Measurements from ENCODE around the gene CSDE1. TPM values are rescaled to one million over a fixed set of nuclear protein-coding genes. Genes with fewer than 3 reads are reported as not detected.

Gene CSDE1
- total and polyA plus RNA-seq, 2 experiments from 2014 or later = 161 to 802 TPM

DNA sequence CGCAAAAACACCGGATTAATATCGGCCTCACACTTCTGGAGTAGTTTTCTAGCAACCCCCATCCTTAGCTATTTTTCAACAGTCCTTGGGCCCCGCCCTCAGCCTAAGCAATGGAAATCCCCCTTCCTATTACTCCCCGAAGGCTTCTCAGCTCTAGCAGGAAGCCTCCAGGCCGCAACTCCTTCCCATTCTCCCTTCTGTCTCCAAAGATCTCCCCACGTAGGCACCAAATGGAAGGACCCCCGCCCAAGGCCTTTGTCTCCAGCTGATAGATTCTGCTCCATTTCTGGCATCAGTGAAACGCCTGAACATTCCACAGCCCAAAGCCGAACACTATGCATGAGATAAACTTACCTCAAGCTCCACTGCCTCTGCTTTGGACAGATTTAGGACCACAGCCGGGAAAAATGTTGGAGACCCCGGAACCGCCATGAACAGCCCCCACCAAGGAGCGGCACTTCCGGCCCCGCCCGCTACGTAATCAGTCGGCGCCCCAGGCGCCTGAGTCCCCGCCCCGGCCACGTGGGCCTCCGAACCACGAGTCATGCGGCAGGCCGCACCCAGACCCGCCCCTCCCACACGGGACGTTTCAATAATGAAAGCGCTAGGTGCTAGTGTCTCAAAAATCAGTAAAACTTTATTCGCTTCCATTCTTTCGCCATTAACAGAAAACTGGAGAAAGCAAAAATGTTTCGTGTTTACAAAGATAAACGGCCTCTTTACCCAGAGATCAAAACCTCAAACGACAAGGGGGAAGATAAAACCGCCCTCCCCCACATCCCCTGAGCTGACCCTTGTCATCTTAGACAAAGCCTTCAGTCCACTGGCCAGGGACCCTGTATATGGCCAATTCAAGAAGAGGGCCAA is 41.2 kb downstream of the CSDE1 start, which contains the start of gene NRAS:
NRAS (minus strand) TSS at position 468 of the 867 bp plus-strand sequence. CDS start 611 bp downstream, outside the sequence.
- no peaks in the 10 kb centered on the region for H3K27me3 ChIP-seq
- H3K36me3 ChIP-seq (replicated peaks; ENCODE audit: insufficient read depth, low read depth) = no peaks in the 10 kb centered on the region
- H2AFZ ChIP-seq = peak within 1 kb of the TSS; percentile 57

DNA sequence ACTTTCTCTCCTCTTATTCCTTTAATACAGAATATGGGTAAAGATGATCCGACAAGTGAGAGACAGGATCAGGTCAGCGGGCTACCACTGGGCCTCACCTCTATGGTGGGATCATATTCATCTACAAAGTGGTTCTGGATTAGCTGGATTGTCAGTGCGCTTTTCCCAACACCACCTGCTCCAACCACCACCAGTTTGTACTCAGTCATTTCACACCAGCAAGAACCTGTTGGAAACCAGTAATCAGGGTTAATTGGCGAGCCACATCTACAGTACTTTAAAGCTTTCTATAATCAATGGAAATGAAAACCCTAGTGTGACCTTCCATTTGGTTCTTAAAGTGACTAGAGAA is 41.9 kb downstream of the CSDE1 start:
- peak overlapping the region; percentile 83 for H3K4me2 ChIP-seq
- H3K36me3 ChIP-seq (replicated peaks; ENCODE audit: insufficient read depth, low read depth) = no peaks in the 10 kb centered on the region
- peak; percentile 7 for DNase-seq (ENCODE audit: low spot score)
- H3K9me2 ChIP-seq (replicated peaks; ENCODE audit: insufficient read depth) = no peaks in the 10 kb centered on the region
- H3K9me3 ChIP-seq (ENCODE audit: low read depth) = no peaks in the 10 kb centered on the region
- 47% methylated on average over 4 of the region's 4 CpGs for WGBS (ENCODE audit: low lambda C conversion rate, missing lambda C conversion rate)
- H3K4me1 ChIP-seq (ENCODE audit: insufficient read depth) = peaks cover 20% of the 10 kb centered on the region
- peak overlapping the region; percentile 57 for H2AFZ ChIP-seq
- no peaks in the 10 kb centered on the region for H4K20me1 ChIP-seq (ENCODE audit: insufficient read depth, poor library complexity, severe bottlenecking)
- H3K27me3 ChIP-seq = no peaks in the 10 kb centered on the region
- peaks cover 35% of the 10 kb centered on the region for H3K79me2 ChIP-seq
- TF ChIP-seq, protein P1, sequence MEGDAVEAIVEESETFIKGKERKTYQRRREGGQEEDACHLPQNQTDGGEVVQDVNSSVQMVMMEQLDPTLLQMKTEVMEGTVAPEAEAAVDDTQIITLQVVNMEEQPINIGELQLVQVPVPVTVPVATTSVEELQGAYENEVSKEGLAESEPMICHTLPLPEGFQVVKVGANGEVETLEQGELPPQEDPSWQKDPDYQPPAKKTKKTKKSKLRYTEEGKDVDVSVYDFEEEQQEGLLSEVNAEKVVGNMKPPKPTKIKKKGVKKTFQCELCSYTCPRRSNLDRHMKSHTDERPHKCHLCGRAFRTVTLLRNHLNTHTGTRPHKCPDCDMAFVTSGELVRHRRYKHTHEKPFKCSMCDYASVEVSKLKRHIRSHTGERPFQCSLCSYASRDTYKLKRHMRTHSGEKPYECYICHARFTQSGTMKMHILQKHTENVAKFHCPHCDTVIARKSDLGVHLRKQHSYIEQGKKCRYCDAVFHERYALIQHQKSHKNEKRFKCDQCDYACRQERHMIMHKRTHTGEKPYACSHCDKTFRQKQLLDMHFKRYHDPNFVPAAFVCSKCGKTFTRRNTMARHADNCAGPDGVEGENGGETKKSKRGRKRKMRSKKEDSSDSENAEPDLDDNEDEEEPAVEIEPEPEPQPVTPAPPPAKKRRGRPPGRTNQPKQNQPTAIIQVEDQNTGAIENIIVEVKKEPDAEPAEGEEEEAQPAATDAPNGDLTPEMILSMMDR (IDR thresholded peaks at IDR 0.05; ENCODE audit: poor library complexity) = no peak
- TF ChIP-seq EZH2phosphoT487 (IDR thresholded peaks at IDR 0.05; ENCODE audit: low read depth, severe bottlenecking, unreplicated experiment) (no peak), EZH2 (IDR thresholded peaks at IDR 0.05; ENCODE audit: borderline replicate concordance) (no peak)
- peak overlapping the region; percentile 71 for H3K4me3 ChIP-seq
- H3K27ac ChIP-seq = peak overlapping the region; percentile 99

More for the DNA sequence above, 41.2 kb downstream of the CSDE1 start, which contains the start of gene NRAS:
- H3K4me2 ChIP-seq = peak within 1 kb of the TSS; percentile 83
- peaks cover 35% of the 10 kb centered on the region for H3K79me2 ChIP-seq
- H3K27ac ChIP-seq = peak within 1 kb of the TSS; percentile 99
- H3K9me2 ChIP-seq (replicated peaks; ENCODE audit: insufficient read depth) = no peaks in the 10 kb centered on the region
- DNase-seq (ENCODE audit: low spot score) = peak; percentile 97
- H3K9me3 ChIP-seq (ENCODE audit: low read depth) = no peaks in the 10 kb centered on the region
- under 1% methylated on average over 32 of the region's 38 CpGs for WGBS (ENCODE audit: low lambda C conversion rate, missing lambda C conversion rate)
- no peaks in the 10 kb centered on the region for H4K20me1 ChIP-seq (ENCODE audit: insufficient read depth, poor library complexity, severe bottlenecking)
- TF ChIP-seq, protein P1 (IDR thresholded peaks at IDR 0.05; ENCODE audit: poor library complexity) = no peak
- TF ChIP-seq EZH2 (IDR thresholded peaks at IDR 0.05; ENCODE audit: borderline replicate concordance) (no peak), EZH2phosphoT487 (IDR thresholded peaks at IDR 0.05; ENCODE audit: low read depth, severe bottlenecking, unreplicated experiment) (no peak)
- peaks cover 20% of the 10 kb centered on the region for H3K4me1 ChIP-seq (ENCODE audit: insufficient read depth)
- H3K4me3 ChIP-seq = peak within 1 kb of the TSS; percentile 71

- peaks cover 35% of the 10 kb centered on the region for H3K79me2 ChIP-seq
- H2AFZ ChIP-seq = no peak overlapping the region
These were observed 44.8 kb downstream of the CSDE1 start for GRCh38 chr1:114712977-114713376.

More at GRCh38 chr1:114712977-114713376, 44.8 kb downstream of the CSDE1 start:
- H3K27me3 ChIP-seq = no peaks in the 10 kb centered on the region
- no peak overlapping the region for H3K27ac ChIP-seq
- H3K36me3 ChIP-seq (replicated peaks; ENCODE audit: insufficient read depth, low read depth) = no peaks in the 10 kb centered on the region
- peaks cover 12% of the 10 kb centered on the region for H3K4me1 ChIP-seq (ENCODE audit: insufficient read depth)
- WGBS (ENCODE audit: low lambda C conversion rate, missing lambda C conversion rate) = 74% methylated on average over 4 of the region's 4 CpGs
- no peaks in the 10 kb centered on the region for H3K9me2 ChIP-seq (replicated peaks; ENCODE audit: insufficient read depth)
- DNase-seq (ENCODE audit: low spot score) = no peak
- peak overlapping the region; percentile 23 for H3K4me2 ChIP-seq
- no peak for TF ChIP-seq EZH2phosphoT487 (IDR thresholded peaks at IDR 0.05; ENCODE audit: low read depth, severe bottlenecking, unreplicated experiment)
- TF ChIP-seq, protein P1 (IDR thresholded peaks at IDR 0.05; ENCODE audit: poor library complexity) = no peak
- no peak for TF ChIP-seq EZH2 (IDR thresholded peaks at IDR 0.05; ENCODE audit: borderline replicate concordance)
- no peaks in the 10 kb centered on the region for H4K20me1 ChIP-seq (ENCODE audit: insufficient read depth, poor library complexity, severe bottlenecking)
- no peaks in the 10 kb centered on the region for H3K9me3 ChIP-seq (ENCODE audit: low read depth)
- H3K4me3 ChIP-seq = no peak overlapping the region

All from hepatocyte (in vitro differentiated cells).